Mammary epithelial cell (primary cell): ENCODE data around the gene ST3GAL3.

Experiments
- EZH2 ChIP-seq: IDR thresholded peaks from 2 replicates; pipeline ENCODE4 v1.6.1; 2012; ENCODE audit warnings: low read length, inconsistent platforms, borderline replicate concordance
- TF ChIP-seq, protein P1 (sequence below), 2 donors: IDR thresholded peaks in 1 of 2; conservative IDR thresholded peaks in 1 of 2; 2 replicates each; pipeline ENCODE4 v1.5.1; 2011 to 2012; ENCODE audit warnings: inconsistent platforms in 2 of 2, low read length in 2 of 2, mild to moderate bottlenecking in 2 of 2, control low read depth in 1 of 2, low read depth in 1 of 2; ENCODE audit not compliant: insufficient read depth in 1 of 2; ENCODE audit errors: extremely low read depth in 1 of 2

DNA sequence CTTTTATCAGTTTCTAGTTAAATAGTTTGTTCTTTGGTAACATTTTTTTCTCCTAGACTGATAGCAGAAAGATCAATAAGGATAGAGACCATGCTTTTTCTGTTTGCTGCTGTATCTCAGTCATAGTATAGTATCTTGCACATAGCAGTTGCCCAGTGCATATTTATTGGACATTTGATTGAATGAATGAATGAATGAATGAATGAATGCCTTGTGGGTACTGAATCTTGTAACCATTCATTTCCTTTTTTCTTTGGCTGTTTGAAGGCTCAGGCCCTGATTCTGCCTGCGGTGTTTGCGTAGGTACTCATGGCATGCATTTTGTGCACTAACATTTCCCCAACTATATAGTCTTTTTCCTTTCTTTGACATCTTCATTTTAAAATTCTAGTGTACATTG is 83.9 kb downstream of the ST3GAL3 start:
- TF ChIP-seq, protein P1, sequence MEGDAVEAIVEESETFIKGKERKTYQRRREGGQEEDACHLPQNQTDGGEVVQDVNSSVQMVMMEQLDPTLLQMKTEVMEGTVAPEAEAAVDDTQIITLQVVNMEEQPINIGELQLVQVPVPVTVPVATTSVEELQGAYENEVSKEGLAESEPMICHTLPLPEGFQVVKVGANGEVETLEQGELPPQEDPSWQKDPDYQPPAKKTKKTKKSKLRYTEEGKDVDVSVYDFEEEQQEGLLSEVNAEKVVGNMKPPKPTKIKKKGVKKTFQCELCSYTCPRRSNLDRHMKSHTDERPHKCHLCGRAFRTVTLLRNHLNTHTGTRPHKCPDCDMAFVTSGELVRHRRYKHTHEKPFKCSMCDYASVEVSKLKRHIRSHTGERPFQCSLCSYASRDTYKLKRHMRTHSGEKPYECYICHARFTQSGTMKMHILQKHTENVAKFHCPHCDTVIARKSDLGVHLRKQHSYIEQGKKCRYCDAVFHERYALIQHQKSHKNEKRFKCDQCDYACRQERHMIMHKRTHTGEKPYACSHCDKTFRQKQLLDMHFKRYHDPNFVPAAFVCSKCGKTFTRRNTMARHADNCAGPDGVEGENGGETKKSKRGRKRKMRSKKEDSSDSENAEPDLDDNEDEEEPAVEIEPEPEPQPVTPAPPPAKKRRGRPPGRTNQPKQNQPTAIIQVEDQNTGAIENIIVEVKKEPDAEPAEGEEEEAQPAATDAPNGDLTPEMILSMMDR (conservative IDR thresholded peaks at IDR 0.05 in 1 of 2, IDR thresholded peaks at IDR 0.05 in 1 of 2; ENCODE audit: extremely low read depth in 1 of 2, insufficient read depth in 1 of 2, low read depth in 1 of 2, low read length in 2 of 2), result no peak
- no peak for TF ChIP-seq EZH2
